MM.1S (cell line): ENCODE data around the gene VSTM2L.

Source experiments
- DNase-seq: peaks from one replicate; pipeline ENCODE4 v3.0.0-alpha.2; 2015
- H2AFZ ChIP-seq: fragments of 300-600 bp; sonication (generic); 2 replicates; pipeline ENCODE4 v1.6.0; 2016; ENCODE audit warnings: antibody characterized with exemption, low read length
- H3F3A ChIP-seq: fragments of 300-600 bp; sonication (generic); 2 replicates; pipeline ENCODE4 v1.6.1; 2016; ENCODE audit warnings: mild to moderate bottlenecking, antibody characterized with exemption, low read length, moderate library complexity, mixed read lengths; ENCODE audit not compliant: insufficient read depth
- H3K27ac ChIP-seq: fragments of 300-600 bp; sonication (generic); 2 replicates; pipeline ENCODE4 v1.5.1; 2016; ENCODE audit warnings: mild to moderate bottlenecking, low read length
- H3K27me3 ChIP-seq: fragments of 300-600 bp; sonication (generic); replicated peaks from 2 replicates; pipeline ENCODE4 v1.6.0; 2016; ENCODE audit warnings: low read length; ENCODE audit not compliant: insufficient read depth
- H3K36me3 ChIP-seq: fragments of 300-600 bp; sonication (generic); replicated peaks from 2 replicates; pipeline ENCODE4 v1.6.1; 2016; ENCODE audit warnings: mild to moderate bottlenecking, low read length, mixed read lengths; ENCODE audit not compliant: insufficient read depth
- H3K4me1 ChIP-seq: fragments of 300-600 bp; sonication (generic); 2 replicates; pipeline ENCODE4 v1.6.1; 2016; ENCODE audit warnings: low read length, mixed read lengths
- H3K4me2 ChIP-seq: fragments of 300-600 bp; sonication (generic); 2 replicates; pipeline ENCODE4 v1.6.0; 2016; ENCODE audit warnings: low read depth, low read length
- H3K4me3 ChIP-seq: fragments of 300-600 bp; sonication (generic); 2 replicates; pipeline ENCODE4 v1.5.1; 2016; ENCODE audit warnings: low read length, mixed read lengths
- H3K79me2 ChIP-seq: fragments of 300-600 bp; sonication (generic); 2 replicates; pipeline ENCODE4 v1.6.1; 2016; ENCODE audit warnings: mixed run types, low read length, mixed read lengths
- H3K9ac ChIP-seq: fragments of 300-600 bp; sonication (generic); 2 replicates; pipeline ENCODE4 v1.6.1; 2016; ENCODE audit warnings: low read length, mixed read lengths
- H3K9me2 ChIP-seq: fragments of 300-600 bp; sonication (generic); replicated peaks from 2 replicates; pipeline ENCODE4 v1.6.1; 2016; ENCODE audit warnings: mild to moderate bottlenecking, low read length, mixed read lengths; ENCODE audit not compliant: insufficient read depth
- H3K9me3 ChIP-seq: fragments of 300-600 bp; sonication (generic); replicated peaks from 2 replicates; pipeline ENCODE4 v1.6.1; 2016; ENCODE audit warnings: mild to moderate bottlenecking, low read length, mixed read lengths; ENCODE audit not compliant: insufficient read depth
- H4K20me1 ChIP-seq: fragments of 300-600 bp; sonication (generic); 2 replicates; pipeline ENCODE4 v1.6.1; 2016; ENCODE audit warnings: mild to moderate bottlenecking, low read length, moderate library complexity, mixed read lengths; ENCODE audit not compliant: insufficient read depth
- CTCF ChIP-seq: fragments of 300-600 bp; sonication (generic); IDR thresholded peaks from 2 replicates; pipeline ENCODE4 v1.5.1; 2016; ENCODE audit warnings: antibody characterized with exemption, low read length, mixed read lengths
- EZH2 ChIP-seq: fragments of 300-600 bp; sonication (generic); optimal IDR thresholded peaks from 2 replicates; pipeline ENCODE3; 2017; ENCODE audit warnings: low read depth, mild to moderate bottlenecking, antibody characterized with exemption, low read length, mixed read lengths
- EZH2phosphoT487 ChIP-seq: fragments of 300-600 bp; sonication (generic); IDR thresholded peaks from 2 replicates; pipeline ENCODE4 v1.6.1; 2018; ENCODE audit warnings: antibody characterized with exemption, low read length

VSTM2L gene

GRCh38 chr20:37903317-37904007 lies 535 bp downstream of the VSTM2L start:
- H3K27me3 ChIP-seq = peaks cover 62% of the 10 kb centered on the region
- H4K20me1 ChIP-seq = no peaks in the 10 kb centered on the region
- H3K4me3 ChIP-seq = no peak overlapping the region
- no peaks in the 10 kb centered on the region for H3K9me3 ChIP-seq
- no peak overlapping the region for H3K27ac ChIP-seq
- no peaks in the 10 kb centered on the region for H3K36me3 ChIP-seq
- H3K4me2 ChIP-seq = no peak overlapping the region
- no peaks in the 10 kb centered on the region for H3F3A ChIP-seq
- TF ChIP-seq CTCF (no peak; the same call in 1 of the 2 replicates), EZH2phosphoT487 (no peak), EZH2 (no peak)
- no peaks in the 10 kb centered on the region for H3K79me2 ChIP-seq
- no peak overlapping the region for H2AFZ ChIP-seq
- no peaks in the 10 kb centered on the region for H3K9me2 ChIP-seq
- no peak overlapping the region for H3K9ac ChIP-seq
- no peak for DNase-seq
- no peaks in the 10 kb centered on the region for H3K4me1 ChIP-seq

DNA sequence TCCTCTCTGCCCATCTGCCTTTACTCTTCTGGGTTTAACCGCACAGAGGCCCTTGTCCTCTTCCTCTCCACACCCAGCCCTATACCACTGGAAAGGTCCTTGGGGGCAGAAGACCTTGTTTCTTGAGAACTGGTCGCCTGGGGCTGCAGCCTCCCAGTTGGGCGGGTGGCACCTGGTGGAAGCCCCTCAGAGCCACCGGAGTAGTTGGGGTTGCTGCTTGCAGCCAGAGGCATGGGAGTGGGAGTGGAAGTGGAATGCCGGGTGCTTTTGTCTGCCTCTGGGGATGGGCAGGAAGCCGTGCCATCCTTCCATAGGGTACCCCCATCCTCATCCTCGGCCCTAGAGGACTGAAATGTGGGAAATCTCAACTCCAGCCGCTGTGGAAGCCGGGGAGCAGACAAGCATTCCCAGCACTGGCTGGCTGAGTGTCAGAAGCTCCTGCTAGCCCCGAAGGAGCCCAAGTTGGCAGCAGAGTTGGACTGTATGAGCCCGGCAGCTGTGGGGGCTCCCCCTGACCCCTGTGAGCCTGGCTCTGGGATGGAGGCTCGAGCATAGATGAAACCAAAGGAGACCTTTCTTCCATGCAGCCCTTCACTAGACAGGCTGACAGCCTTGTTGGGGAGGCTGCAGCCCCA lies 1.2 kb downstream of the VSTM2L start:
- Histone ChIP-seq H3K9ac (no peak overlapping the region), H3K4me2 (no peak overlapping the region), H3K9me3 (no peaks in the 10 kb centered on the region), H3K4me3 (no peak overlapping the region), H3K27ac (no peak overlapping the region), H2AFZ (no peak overlapping the region), H3K27me3 (peaks cover 65% of the 10 kb centered on the region), H3F3A (no peaks in the 10 kb centered on the region), H3K36me3 (no peaks in the 10 kb centered on the region), H3K4me1 (no peaks in the 10 kb centered on the region), H3K79me2 (no peaks in the 10 kb centered on the region), H3K9me2 (no peaks in the 10 kb centered on the region), H4K20me1 (no peaks in the 10 kb centered on the region)
- no peak for DNase-seq
- TF ChIP-seq EZH2phosphoT487 (no peak), CTCF (no peak), EZH2 (no peak)

- no peaks in the 10 kb centered on the region for H3K4me1 ChIP-seq
- no peak overlapping the region for H3K4me2 ChIP-seq
- H3K4me3 ChIP-seq = no peak overlapping the region
- no peaks in the 10 kb centered on the region for H4K20me1 ChIP-seq
- H3K27me3 ChIP-seq = peaks cover 73% of the 10 kb centered on the region
- H3K36me3 ChIP-seq = no peaks in the 10 kb centered on the region
- no peaks in the 10 kb centered on the region for H3F3A ChIP-seq
- TF ChIP-seq EZH2 (no peak), CTCF (no peak), EZH2phosphoT487 (no peak)
- no peaks in the 10 kb centered on the region for H3K79me2 ChIP-seq
- no peak for DNase-seq
- no peak overlapping the region for H3K27ac ChIP-seq
- no peak overlapping the region for H3K9ac ChIP-seq
- no peaks in the 10 kb centered on the region for H3K9me3 ChIP-seq
- no peaks in the 10 kb centered on the region for H3K9me2 ChIP-seq
- no peak overlapping the region for H2AFZ ChIP-seq
Measured at GRCh38 chr20:37904845-37905373, 2.0 kb downstream of the VSTM2L start.
